GM21619 (cell line): ENCODE results near the gene UNKL.
"Not testable (repeated sequence)": the region's sequence is repeated elsewhere in the genome, so short reads cannot be mapped to it uniquely, and the experiment has no call there.

Experiments used
- ATAC-seq: cut with Tn5 transposase; IDR thresholded peaks from one replicate; pipeline ENCODE4 v1.9.1; 2021; ENCODE audit not compliant: unreplicated experiment

UNKL gene

DNA sequence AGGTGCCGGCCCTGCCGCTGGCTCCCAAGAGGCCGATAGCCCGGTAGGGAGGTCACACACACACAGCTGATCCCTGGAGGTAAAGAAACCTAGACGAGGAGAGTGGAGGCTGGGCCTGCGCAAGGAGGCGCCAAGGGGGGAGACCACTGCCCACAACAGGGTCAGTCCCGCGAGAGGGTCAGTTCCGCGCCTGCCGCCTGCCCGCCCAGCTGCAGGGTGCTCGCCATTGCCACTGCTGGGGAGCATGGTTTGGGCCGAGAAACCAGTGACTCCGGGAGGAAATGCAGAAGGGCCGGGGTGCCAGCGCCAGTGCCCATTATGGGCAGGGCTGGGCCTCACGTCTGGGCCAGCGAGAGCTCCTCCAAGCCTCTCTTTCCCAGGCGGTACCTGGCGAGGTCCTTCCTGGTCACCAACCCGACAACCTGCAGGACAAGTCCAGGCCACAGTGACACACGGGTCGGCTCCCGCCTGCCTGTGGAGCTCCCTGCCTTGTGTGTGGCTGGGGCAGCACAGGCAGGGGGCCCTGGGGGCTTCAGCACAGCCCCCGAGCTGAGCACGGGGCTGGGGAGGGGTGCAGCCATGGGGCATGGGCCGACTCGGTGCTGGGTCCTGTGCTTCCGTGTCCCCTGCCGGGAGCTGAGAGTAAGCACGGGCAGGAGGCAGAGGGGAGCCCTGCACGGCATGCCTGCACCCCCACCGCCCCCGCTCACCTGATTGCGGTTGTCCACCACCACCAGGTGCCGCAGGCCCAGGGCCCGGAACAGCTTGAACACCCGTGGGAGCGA, 32.0 kb upstream of the UNKL start:
- no peak for ATAC-seq

DNA sequence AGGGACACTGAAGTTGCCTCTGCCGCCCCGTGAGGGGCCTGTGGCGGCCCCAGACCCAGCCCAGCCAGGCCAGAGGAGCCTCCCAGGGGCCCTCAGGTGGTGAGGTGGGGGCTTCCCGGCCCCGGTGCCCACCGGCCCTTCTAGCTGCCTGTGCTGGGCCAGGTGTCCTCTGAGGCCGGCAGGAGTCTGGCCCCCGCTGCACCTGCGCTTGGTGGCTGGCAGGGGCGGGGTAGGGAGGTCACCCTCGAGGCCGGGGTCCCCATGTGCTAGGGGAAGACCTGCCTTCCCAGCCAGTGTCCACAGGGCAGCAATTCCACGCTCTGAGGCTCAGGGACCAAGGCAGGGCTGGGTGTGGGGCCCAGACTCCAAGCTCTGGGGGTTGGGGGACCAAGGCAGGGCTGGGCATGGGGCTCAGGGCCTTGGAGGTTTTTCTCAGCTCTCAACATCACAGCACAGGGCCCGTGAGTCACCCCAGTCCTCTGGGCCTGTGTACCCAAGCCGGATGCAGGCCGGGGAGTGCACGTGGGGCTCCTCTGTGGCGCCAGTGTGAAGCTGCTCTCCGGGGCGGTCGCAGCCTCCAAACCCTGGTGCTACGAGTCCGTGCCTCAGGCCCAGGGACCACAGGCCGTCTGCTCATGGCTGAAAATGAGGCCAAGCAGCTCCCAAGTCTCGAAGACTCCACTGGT, 31.2 kb upstream of the UNKL start:
- no peak for ATAC-seq

DNA sequence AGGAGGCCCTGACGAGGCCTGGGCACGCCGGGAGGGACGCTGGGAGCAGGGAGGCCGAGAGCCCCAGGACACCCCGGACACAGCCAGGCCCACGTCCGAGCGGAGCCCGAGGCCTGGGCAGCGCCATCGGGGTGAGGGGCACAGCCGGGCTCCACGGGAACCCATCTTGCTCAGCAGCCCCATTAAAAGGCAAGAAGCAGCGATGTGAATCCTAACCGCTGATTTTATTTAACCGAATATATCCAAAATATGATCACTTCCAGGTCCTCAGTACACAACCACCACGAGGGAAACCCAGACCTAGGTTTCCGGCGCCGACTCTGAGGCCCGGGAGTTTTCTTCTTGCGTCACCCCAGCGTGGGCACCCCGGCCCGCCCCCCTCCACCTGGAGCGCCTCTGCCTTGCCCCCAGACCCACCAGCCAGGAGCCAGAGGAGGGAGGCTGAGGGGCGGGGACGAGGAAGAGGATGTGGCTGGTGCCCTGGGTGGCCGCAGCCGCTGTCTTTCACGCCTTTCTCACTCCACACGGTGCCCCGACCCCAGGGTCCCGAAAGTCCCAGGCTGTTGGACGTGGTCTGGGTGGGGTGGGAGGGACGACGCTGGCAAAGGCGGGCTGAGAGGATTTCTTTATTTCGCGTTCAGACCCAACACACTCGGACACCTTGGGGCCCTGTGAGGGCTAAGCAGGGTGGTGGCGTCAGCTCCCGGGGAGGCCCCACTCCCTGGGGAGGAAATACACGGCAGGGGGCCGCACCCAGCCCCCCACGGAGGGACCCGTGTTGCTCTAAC, 30.4 kb upstream of the UNKL start:
- ATAC-seq = no peak

DNA sequence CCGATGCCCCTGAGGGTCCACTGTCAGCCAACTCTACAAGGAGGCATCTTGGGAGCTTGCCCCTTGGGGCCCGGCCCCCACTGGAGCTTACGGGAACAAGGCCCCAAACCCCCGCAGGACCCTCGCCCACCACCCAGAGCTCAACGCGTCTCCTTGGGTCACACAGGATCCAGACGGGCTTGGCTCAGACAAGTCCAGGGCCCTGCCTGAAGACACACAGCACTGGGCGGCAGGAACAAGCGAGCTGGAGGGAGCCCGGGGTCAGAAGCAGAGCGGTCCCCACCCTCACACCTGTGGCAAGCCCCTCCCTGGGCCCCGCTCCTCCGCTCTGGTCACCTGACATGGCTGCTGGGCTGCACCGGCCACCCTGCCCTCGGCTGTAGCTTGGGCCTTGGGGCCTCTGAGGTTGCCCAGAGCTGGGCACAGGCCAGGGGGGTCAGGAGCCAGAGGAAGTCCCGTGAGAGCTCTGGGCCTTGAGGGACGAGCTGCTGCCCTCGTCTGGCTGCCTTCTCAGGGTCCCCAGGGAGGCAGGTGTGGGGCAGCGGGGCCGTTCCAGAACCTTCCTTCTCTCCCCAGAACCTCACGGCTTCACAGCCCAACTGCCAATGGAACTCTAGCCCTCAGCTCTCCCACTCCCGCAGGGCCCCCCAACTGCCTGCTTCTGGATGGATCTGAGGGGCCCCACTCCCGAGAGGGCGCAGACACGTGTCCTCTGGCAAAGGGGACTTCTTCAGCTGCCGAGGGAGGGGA, 29.7 kb upstream of the UNKL start, which contains the start of gene CCDC154:
Gene CCDC154 (minus strand): TSS at position 577 of the 750 bp plus-strand sequence. CDS start 234 bp downstream, at position 343.
- ATAC-seq = no peak

DNA sequence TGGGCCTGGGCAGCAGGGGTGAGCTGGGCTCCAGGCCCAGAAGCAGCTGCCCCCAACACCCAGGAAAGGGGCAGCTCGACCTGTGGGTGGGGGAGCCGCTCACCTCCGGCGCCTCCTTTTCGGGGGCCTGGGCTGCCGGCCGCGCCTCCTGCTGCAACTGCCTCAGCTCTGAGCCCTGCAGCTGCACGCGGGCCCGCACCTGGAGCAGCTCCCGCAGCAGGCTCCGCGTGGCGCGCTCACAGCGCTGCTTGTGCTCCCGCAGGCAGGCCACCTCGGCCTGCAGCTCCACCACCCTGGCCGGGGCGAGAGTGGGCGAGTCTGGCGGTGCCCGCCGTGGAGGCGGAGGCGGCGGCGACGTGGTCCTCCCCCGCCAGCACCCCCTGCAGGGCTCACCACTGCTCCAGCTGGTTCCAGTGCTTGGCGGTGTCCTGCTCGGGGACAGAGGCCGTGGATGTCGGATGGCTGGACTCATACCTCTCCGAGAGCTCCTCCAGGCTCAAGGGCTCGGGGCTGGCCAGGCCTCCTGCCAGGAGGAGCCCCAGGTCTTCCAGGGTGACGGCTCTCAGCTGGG, 29.0 kb upstream of the UNKL start:
- no peak for ATAC-seq

DNA sequence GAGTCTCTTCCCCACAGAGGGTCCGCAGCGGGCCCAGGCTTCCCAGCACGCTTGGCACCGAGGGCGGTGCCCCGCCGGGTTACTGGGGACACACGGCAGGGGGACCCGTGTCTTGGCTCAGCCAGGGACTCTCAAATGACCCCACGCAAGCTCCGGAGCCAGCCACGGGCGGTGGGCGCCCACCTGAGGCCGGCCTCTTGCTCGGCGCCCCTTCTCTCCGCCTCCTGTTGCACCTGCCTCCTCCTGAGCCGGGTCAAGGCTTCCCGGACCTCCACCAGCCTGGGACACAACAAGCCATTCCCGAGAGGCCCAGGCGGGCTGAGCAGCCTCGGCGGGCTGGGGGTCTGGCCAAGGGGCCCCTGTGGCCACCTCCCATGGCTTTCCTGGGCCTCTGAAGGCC, 28.2 kb upstream of the UNKL start:
- no peak for ATAC-seq

DNA sequence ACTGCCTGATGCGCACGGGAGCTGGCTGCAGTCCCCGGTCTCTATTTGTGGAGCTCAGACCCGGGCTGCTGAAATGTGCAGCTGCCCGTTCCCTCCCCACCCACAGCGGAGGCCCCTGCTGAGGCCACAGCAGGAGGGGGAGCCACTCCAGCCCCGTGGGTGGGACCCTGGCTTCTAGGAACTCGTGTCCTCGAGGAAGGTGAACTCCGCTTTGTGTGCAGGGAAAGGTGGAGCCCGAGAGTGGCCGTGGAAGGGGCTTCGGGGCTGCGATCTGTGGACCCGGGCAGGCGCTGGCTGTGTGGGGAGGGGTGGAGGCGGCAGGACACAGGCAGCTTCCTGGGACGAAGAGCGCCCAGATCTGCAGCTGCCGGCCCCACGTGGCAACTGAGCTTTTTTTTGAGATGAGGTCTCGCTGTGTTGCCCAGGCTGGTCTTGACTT, 26.9 kb upstream of the UNKL start:
- ATAC-seq = no peak

DNA sequence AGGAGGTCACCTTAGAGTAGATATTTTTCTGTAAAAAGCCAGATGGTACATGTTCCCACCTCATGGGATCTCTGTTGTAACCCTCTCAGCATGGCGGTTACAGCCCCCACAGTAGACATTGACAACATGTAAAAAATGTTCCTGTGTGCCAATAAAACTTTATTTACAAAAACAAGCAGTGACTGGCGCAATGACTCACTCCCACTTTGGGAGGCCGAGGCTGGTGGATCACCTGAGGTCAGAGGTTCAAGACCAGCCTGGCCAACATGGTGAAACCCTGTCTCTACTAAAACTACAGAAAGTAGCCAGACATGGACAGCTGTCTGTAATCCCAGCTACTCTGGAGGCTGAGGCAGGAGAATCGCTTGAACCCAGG, 25.2 kb upstream of the UNKL start:
- ATAC-seq = not testable (repeated sequence)

DNA sequence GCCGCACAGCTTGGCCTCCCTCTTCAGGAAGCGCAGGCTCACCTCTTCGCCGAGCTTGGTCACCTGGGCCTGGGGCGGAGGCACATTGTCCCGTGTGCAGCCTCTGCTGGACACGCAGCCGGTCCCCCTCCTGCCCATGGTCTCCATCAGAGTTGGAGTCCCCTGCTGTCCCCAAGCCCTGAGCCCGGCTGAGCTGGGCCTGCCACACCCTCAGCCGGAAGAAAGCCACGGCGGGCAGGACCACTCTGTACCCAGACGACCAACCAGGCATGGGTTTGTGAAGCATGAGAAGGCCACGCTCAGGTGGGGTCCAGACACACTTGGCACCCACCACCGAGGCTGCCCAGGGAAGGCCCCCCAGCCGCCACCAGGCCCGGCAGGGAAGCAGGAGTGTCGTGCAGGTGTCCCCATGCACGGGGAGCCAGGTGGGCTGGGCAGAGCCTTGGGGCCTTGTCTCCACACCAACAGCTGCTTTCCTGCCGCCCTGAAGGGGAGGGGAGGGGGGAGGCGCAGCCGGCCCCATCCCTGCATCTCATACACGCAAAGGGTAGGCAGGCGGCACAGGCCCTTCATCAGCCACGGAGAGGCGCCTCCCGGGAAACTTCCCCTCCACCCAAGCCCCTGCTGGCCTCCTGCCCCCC, 24.7 kb upstream of the UNKL start:
- ATAC-seq = no peak

DNA sequence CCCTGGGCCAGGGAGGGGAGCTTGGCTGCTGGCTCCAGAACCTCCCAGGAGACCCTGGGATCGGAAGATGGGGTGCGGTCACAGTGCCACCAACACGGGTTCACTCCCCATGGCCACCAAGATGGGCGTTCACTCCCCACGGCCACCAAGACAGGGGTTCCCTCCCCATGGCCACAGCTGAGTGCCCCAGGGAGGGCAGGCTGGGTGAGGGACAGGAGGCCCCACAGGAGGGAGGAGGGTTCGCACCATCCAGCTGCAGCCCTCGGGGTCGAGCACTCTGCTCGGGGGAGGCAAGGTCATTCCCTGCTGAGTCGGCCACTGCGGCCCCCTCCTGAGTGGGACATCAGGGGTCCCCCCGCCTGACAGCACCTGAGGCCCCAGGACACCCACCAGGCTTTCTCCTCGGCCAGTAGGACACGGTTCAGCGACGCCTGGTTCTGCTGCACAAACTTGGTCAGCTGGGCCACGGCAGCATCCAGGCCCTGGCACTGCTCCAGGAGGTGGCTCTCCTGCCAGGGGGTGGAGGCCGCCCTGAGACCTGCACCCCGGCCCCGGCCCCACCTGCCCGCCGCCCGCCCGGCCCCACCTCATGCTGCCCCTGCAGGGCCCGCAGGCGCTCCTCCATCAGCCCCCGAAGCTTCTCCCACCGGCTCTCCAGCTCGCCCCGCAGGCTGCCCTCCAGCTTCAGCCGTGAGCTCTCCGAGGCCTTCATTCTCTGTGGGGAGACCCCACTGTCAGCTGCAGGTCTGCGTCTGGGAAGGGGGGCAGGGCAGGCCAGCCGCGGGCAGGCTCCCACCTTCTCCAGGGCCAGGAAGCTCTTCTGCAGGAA, 23.9 kb upstream of the UNKL start:
- no peak for ATAC-seq

DNA sequence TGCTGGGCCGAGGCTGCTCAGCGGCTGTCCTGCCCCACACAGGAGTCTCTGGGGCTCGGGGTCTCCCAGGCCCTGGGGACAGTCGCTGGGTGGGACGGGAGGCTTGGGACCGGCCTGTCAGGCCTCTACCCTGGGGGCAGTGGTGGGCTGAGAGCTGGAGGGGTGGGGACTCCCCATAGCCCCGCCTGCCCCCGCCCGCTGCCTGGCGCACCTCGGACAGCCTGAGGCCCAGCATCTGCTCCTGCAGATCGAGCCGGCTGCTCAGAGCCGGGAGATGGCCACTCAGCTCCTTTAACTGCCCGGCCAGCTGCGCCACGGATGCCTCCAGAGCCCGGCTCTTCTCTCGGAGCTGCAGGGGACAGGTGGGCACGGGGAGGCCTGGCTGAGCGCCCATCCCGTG, 23.1 kb upstream of the UNKL start:
- no peak for ATAC-seq

DNA sequence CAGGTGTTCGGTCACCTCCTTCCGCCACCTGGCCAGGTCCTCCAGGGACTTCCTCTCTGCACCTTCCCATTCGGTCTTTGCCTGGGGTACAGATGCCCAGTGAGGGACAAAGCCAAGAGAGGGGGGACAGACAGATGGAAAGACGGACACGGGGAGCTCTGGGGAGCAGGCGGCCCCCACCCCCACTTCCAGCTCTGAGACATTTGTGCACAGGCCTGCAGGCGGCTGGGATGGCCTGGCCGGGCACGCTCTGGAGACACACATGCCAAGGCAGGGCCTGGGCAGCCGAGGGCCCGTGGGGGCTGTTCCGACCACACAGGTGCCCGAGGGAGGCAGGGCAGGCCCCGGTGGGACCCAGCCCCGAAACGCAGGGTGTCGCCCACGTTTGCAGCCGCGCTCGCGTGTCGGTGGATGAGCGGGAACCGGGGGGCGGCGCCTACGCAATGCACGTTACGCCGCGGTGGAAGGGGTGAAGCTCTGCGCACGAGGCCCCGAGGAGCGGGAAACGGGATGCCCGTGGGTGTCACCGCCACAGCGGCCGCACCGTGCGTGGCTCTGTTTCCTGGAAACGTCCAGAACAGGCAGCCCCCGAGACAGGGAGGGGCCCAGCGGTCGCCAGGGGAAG, 22.3 kb upstream of the UNKL start:
- no peak for ATAC-seq

DNA sequence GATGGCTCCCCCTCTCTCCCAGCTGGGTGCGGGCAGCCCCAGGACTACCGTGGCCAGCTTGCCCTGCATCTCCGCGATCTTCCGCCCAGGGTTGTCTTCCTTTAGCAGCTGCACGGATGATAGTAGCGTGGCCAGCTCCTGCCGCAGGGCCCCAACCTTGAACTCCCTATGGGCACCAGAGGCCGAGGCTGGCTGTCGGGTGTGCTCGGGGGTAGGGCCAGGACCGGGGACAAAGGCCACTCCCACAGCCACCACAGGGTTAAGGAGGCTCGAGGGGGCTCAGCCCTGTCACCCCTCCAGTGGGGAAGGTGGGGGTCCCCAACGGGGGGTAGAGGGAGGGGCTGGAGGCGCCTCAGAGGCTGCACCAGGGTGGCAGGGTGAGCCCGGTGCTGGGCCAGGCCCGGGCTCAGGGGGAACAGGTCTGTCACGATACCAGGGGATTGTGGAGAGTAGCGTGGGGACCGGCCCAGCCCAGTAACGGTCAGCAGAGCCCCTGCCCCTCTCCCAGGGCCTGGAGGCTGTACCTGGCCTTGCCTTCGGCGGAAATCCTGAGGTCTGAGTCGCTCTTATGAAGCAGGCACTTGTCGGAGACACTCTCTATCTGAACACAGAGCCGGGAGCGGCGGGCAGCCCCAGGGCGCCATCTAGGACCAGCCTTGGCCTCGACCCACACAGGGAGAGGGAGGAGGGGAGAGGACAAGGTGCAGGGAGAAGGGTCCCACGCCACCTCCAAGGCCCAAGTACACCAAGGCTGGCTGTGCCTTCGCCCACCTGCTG, 21.6 kb upstream of the UNKL start:
- ATAC-seq = no peak

DNA sequence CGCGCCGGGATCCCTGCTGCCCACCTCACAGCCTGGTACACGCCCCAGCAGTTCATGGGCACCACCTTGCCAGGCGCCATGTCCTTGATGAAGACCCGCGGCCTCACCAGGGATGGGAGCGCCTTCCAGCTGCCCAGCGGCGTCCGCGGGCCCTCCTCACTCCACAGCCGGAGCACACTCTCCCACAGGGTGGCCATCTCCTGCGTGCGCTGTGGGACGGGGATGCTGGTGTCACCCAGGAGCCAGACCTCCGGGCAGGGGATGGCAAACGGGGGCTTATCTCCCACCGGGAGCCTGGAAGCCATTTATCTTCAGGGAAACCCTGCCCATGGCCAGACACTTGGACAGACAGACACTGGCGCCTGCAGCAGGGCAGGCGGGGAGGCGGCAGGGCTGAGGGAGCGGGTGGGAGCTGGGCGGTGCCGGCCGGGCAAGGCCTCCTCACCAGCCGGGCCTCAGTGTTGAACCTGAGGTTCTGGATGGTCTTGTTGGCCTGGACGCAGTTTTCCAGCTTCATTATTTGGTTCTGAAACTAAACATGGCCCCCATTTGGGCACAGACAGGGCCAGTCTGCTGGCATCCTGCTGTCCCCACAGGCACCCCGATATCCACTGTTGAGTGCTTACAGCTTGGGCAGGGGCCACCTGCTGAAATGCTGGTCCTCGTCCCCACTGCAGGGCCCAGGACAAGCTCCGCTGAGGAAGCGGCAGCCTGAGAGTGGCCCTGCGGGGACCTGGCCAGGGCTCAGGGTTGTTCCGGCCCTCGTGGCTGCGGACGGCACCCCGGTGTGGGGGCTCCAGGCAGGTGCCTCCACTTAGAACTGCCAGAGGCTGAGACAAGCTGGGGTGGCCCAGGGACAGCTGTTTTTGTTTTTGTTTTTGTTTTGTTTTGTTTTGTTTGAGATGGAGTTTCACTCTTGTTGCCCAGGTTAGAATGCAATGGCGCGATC, 20.4 kb upstream of the UNKL start:
- ATAC-seq = no peak

DNA sequence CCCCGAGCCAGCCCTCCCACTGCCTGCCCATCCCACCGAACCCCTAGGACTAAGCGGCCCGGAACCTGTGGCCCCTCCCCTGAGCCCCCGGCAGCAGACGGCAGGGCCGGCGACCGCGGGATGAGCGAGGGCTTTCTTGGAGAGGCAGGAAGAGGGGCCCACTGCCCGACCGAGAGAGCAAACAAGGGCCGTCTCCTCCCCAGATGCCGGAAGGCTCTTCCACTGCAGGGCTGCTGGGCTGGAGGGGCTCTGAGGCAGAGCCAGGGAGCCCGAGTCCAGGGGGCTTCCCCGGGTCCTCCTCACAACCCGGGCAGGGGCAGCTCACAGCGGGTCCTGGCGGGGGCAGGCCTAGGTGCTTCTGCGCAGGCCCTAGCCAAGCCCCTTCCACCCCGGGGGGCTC, 19.3 kb upstream of the UNKL start:
- ATAC-seq = no peak

DNA sequence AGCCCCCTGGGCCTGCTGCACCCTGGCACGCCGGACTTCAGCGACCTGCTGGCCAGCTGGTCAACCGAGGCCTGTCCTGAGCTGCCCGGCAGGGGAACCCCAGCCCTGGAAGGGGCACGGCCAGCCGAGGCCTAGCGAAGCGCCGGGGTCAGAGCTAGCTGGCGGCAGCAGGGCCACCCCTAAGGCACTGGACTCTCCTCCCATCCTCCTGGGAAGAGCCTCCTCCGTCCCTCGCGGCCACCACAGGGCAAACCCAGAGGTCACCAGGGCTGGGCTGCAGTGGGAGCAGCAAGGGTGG, 18.7 kb upstream of the UNKL start:
- ATAC-seq = no peak
